ENCODE data around the gene CDC25C. TPM values are rescaled to one million over a fixed set of nuclear protein-coding genes. Genes with fewer than 3 reads are reported as not detected.
A peak's percentile ranks its signal among the peaks of the same experiment; 100 is the strongest.

CDC25C gene
- total and polyA plus RNA-seq, 9 of the 15 experiments (the other 6 are each of a cell fraction or from before 2014, with no cell fraction given) = 19.1 to 63.7 (median 31.9) TPM

GRCh38 chr5:138241688-138242571, 89.7 kb downstream of the CDC25C start (continued):
- TF ChIP-seq ZNF280B (CRISPR knock-in tag; IDR thresholded peaks at IDR 0.05) = no peak
- TF ChIP-seq NBN (IDR thresholded peaks at IDR 0.05; ENCODE audit: low read depth) = no peak
- no peak for TF ChIP-seq ARID4B (CRISPR knock-in tag; IDR thresholded peaks at IDR 0.05)
- no peak for TF ChIP-seq FOXJ2 (tag; IDR thresholded peaks at IDR 0.05)
- 0 out of 2 replicates have a peak, but pooled peaks have one; percentile 16 for TF ChIP-seq JUND (IDR thresholded peaks at IDR 0.05; ENCODE audit: borderline replicate concordance, low read depth, low read length)
- no peak for TF ChIP-seq JUND (tag; IDR thresholded peaks at IDR 0.05; ENCODE audit: borderline replicate concordance, low read depth, low read length)
- no peak for TF ChIP-seq ZBTB49 (CRISPR knock-in tag; IDR thresholded peaks at IDR 0.05; ENCODE audit: borderline replicate concordance)
- TF ChIP-seq ZNF3 (CRISPR knock-in tag; IDR thresholded peaks at IDR 0.05) = no peak

Measured in K562 (cell line).